ENCODE data around the gene NUB1.

Gene NUB1

DNA sequence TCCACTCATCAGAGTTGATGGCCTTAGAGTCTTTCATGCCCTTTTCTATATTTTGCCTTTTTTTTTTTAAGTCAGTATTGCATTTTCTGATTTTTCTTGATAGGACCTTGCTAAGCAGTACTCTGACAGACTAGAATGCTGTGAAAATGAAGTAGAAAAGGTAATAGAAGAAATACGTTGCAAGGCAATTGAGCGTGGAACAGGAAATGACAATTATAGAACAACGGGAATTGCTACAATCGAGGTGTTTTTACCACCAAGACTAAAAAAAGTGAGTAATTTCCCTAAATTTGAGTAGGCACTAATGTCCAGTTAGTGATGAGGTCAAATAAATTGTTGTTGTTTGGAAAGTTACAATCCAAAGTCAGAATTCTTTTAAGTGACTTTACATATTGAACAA is 7.4 kb downstream of the NUB1 start:
- DNase-seq, result no peak

DNA sequence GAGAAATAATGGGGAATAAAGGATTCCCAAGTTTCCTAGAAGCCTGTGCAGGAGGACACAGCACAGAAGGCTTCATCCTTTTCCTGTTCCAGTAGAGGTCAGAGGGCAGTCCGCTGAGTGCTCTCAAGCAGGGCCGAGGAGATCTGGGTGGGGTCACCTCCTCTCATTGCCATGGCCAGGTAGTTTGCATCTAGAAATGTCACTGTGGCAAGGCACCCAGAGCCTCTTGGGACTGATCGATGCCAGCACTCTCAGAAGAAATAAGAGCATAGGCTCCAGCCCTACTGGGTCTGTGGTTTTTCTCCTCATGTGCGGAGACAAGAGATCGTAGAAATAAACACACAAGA is 7.9 kb downstream of the NUB1 start:
- DNase-seq, result no peak

DNA sequence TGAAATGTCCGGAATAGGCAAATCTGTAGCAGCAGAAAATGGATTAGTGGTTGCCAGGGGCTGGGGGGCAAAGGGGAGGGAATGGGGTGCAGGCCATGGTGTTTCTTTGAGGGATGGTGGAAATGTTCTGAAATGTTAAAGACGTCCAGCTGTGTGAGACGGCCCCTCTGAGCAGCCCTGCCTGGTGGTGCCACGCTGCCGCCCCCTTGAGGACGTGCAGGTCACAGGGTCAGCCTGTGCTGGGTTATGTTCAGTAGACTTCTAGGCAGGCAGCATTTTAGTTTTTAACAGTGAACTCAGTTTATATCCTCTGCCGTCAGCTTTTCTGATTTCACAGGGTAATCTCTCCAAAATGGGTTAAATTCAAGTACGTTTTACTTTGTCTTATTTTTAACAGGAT is 9.4 kb downstream of the NUB1 start:
- DNase-seq, result peak; percentile 4

DNA sequence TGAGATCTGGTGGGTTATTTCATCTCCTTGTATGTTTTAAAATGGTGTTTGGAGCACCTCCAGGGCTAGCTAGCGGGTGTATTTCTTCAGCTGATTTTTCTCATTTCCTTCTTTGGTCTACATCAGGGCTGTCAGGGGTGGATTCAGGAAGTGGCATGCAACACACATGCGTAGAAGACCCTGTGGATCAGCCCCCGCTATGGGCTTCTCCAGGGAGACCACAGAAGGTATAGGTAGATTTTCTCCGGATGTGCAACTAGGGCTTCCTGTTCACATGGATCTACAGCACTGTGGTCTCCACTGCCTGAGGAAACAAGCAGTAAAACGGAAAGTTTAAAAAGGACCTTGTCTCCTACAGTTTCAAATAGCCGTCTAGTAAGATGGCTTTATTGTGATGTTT is 10.4 kb downstream of the NUB1 start:
- peak; percentile 36 for DNase-seq

DNA sequence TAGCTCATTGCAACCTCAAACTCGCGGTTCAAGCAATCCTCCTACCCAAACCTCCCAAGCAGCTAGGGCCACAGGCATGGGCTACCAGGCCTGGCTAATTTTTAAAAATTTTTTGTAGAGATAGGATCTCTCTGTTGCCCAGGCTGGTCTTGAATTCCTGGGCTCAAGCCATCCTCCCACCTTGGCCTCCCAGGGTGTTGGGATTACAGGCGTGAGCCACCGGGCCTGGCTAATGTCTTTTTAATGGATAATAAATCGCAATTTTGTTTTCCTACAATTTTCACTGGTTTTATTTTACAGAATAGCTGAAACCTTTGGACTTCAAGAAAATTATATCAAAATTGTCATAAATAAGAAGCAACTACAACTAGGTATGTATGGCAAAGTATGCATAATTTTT is 10.9 kb downstream of the NUB1 start:
- no peak for DNase-seq

DNA sequence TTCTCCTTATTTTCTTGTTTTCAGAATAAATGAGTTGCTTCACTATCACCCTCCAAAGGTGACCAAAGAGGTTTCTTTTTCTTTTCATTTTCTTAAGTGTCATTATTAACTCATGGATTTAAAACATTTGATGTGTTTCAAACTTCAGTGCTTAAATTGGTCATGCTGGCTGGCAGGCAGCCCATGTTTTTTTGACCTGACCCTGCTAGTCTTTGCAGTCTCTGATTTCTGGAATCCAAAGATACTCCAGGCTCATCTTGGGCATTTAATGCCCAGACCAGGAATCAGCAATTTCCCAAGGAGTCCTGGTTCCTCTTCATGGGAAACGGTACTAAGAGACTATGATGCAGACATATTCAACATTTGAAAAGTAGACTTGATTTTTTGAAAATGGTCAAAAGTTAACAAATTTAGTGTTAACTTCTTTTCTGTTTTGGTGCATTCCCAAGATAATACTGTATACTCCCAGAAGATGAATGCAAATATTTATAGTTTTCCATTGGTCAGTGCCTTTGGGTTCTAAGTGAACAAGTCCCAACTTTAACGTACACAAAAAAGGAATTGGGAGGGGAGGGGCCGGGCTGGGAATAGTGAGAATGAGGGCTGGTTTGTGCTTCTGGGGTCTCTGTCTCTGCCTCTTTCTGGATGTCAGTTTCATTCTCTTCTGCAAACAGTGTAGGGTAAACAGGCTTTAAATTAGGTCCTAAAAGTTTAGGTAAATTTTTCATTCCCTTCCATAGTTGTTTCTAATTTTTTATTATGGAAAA is 19.8 kb downstream of the NUB1 start:
- DNase-seq, result no peak

DNA sequence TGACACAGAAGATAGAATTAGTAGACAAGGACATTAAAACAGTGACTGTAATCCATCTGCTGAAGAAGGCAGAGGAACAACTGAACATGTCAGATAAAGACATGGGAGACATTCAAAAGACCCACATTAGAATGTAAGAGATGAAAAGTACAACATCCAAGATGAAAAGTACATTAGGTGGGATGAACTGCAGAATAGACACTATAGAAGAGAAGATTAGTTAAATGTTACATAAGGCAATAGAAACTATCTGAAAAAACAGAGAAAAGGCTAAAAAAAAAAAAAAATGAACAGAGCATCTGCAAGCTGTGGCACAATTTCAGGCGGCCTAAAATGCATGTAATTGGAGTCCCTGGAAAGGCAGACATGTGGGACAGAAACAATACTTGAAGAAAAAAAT is 21.6 kb downstream of the NUB1 start:
- no peak for DNase-seq

DNA sequence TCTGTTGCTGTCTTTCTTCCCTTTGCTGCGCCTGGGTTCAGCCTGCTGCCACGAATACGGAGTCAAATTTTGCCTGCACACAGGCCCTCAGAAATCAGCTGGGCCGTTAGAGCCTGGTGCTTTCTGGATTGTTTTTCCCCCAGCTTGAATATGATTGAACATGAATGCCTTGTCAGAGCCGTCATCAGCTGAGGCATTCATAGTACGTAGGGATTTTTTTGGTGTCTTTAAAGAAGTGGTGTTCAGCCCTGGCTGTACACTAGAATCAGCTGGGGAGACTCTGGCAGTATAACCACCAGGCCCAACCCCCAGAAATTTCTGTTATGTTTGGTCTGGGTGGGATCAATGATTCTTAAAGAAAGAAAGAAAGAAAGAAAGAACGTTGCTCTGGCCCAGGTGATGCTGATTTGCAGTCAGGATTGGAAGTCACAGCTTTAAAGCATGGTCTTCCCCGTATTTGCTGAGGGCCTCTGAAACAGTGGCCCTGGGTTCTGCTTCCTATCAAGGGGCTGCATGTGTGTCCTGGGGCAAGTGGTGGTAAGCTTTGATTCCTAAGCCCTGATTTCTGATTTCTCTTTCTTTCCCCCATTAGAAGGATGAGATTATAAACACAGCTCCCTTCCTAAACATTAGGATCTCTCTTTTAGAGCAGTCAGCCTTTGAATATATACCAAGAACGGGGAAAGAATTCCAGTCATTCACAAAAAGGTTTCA is 24.7 kb downstream of the NUB1 start:
- no peak for DNase-seq

DNA sequence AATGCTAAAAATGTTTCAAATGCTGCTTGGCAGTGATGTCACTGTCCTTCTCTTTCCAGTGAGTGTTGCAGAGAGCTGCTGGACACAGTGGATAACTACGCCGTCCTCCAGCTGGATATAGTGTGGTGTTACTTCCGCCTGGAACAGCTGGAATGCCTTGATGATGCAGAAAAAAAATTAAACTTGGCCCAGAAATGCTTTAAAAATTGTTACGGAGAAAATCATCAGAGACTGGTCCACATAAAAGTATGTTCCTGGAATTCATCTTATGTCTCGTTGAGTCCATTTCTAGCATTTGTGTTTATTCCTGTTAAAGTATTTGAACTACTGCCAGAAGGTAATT is 25.2 kb downstream of the NUB1 start:
- DNase-seq, result no peak

DNA sequence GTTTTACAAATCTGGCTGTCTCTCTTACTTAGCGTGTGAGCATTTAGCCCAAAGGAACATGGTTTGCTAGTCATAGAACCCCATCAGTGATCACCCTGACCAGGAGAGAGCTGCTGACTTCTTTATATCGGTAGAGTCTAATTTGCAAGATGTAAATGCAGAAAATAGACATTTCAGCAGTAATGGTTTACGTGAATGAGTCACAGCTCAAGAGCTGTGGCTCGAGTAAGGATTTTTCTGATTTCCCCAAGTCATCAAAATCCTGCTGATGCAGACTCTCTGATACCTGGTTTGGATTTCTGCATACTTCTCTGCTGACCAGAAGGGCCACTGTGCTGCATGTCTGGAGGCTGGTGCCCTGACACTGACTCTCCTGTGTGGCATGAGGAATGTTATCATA is 25.7 kb downstream of the NUB1 start:
- no peak for DNase-seq

DNA sequence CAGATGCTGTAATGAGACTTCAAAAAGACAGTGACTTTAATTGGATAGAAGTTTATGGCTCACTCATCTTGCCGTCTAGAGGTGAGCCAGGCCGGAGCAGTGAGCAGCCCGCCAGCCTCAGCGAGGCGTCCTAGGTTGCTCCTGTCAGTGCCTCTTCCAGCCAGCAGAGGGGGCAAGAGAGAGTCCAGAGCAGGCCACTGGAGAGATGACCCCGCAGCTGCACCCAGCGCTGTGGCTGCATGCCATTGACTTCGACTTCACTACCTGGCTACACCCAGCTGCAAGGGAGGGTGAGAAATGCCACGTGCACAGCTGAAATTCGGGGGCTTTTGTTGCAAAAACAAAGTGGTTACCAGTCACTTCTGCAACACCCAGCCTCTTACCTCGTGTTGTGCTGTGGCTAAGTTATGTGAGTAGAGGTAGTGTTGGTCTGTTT is 26.5 kb downstream of the NUB1 start:
- peak; percentile 56 for DNase-seq

DNA sequence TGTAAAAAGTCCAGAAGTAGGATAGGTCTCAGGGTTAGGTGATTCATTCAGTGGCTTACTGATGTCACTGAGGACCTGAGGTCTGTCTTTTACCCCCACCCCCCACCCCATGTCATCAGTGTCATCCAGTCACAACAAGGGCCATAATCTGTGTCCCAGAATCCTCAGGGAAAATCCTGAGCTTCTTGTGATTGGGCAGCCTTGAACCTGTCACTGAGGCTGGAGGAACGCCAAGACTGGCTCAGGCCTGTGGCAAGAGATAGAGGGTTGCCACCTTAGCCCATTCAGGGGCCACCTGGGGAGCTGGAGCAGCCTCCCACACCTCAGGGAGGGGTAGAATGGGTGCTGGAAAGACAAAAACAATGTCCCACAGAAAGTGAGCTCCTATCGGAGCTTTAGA is 29.7 kb downstream of the NUB1 start:
- DNase-seq, result no peak

DNA sequence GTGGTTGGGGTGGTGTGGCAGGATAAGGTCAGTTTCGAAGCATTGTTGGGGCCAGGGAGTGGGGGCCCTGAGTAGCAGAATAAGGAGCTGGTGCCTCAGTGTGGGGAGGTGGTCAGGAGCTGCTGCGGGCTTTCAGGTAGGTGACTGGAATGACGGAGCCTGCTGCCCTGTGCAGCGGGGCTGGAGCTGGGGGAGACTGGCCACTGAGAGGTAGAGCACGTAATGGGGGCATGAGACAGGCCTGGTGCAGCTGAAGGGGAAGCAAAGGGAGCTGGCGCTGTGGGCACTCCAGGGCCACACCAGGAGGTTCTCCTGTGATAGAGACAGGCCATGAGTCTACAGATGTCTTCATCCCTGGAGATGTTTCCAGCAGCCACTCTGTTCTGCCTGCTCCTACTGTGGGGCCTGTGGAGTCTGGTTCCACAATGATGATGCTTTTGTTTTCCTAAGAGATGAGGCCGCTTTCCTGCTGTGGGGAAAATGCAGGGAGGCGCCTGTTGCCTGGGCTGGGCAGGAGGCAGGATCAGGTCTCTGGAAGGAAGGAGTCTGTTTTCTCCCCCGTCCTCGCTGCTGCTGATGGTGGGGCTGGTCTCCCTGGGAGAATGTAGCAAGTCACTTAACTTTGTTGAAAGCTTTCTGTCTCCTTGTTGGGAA is 31.1 kb downstream of the NUB1 start:
- no peak for DNase-seq

DNA sequence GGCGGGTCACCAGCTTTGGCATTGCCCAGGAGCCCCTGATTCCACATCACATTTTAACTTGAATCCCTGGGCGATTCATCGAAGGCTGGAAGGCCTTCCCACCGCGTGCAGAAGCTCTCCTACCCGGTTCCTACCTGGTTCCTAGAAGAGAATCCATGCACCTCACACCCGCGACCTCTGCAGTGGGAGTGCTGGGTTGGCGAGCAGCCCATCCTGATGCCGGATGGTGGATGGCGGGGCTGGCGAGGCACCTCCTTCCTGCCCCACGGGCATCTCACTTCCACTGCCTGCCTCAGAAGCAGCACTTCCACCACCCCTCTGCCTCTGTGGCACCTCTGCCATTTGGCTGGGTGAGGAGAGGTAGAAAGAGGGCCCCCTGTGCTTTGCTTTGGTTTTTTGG is 32.0 kb downstream of the NUB1 start:
- DNase-seq, result no peak

DNA sequence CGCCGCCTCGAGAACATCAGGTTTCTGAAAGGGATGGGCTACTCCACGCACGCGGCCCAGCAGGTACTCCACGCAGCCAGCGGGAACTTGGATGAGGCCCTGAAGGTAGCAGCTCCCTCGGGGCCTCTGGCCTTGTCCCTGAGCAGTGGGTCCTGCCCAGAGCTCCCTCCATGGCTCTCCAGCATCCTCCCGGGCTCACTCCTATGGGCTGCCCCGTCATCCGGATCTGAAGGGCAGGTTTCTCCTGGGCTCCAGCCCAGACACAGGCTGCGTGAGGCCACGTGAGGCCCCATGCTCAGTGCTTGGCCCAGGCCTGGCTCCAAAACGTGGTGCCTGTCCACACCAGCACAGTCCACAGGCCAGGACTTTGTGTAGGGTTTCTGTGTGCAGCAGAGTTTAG is 32.5 kb downstream of the NUB1 start:
- no peak for DNase-seq

DNA sequence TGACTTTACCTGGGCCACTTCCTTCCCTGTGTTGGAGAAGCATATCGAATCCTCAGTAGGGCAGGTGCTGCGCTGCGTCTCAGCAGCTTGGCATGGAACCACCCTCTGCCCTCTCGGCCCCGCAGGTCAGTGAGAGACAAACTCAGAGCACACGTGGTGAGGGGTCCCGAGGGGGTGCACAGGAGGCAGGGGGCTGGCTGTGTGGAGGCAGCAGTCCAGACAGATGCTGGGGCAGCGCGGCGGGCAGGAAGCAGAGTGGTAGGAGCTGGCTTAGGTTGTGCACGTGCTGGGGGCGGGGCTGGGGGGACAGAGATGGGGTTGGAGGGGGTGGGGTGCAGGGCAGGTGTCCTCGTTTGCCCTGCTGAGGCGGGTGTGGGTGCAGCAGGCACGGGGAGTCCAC is 33.1 kb downstream of the NUB1 start:
- DNase-seq, result no peak

DNA sequence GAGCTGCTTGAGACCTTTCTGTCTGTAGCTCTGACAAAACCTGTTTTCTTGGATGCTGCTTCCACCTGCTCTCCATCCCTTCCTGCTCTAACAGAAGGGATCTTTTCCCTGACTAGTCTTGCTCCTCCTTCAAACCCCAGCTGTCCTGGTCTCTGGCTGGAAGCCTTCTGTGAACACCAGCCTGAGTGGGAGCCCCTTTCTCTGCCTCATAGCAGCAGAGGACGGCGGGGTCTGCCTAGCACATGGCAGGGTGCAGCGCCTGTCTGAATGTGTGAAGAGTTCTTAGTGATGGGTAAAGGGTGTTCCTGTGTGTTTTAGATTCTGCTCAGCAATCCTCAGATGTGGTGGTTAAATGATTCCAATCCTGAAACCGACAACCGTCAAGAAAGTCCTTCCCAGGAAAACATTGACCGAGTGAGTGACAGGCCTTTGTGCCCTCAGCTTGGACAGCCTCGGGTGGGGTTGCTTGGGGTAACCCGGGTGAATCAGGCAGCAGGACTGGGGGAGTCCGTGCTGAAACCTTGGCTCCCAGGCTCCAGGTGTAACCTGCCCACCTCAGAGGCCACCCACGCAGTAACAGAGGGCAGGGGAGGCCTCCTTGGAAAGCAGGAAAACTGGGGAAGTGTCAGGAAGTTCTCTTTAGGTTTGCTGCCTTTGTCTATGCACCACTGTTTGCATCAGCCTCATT is 34.1 kb downstream of the NUB1 start:
- no peak for DNase-seq

DNA sequence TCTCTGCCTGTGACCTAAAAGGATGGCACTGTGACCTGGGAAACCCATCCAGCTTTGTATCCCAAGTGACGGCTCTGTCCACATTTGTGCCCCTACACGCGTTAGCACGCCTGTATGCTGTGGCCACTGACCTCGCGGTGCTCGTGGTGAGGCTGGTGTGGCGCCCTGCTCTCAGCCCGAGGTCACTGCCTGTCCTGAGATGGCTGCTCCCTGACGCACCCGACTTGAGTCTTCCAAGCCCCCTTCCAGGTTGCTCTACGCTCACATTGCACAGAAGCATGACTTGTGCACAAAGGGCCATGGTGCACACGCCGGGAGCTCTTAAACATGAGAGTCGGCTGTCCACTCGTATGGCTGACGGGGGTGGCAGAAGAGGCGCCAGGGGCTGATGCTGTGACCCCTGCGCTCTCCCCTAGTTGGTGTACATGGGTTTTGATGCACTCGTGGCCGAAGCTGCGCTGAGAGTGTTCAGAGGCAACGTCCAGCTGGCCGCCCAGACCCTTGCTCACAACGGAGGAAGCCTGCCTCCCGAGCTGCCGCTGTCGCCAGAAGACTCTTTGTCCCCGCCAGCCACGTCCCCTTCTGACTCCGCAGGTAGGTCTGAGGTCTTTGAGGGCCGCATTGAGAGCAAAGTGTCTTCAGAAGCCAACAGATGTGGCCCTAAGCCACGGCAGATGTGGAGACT is 34.7 kb downstream of the NUB1 start:
- no peak for DNase-seq

DNA sequence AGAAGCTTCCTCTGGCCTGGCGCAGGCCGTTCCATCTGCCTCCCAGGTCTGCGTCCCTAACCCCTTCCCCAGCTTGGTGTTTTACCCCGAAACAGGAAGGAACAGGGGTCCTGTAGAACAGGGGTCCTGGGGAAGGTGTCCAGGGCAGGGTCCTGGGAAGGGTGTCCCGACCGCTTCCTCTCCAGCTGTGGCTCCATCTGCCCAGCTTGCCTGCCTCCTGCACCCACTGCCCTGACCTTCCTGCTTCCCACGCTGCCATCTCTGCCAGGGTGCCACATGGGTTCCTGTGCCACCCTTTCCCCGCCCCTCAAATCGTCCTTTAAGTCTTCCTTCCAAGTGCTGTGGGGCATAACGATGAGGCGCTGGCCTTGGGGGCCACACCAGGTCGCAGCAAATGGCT is 35.8 kb downstream of the NUB1 start:
- DNase-seq, result no peak

DNA sequence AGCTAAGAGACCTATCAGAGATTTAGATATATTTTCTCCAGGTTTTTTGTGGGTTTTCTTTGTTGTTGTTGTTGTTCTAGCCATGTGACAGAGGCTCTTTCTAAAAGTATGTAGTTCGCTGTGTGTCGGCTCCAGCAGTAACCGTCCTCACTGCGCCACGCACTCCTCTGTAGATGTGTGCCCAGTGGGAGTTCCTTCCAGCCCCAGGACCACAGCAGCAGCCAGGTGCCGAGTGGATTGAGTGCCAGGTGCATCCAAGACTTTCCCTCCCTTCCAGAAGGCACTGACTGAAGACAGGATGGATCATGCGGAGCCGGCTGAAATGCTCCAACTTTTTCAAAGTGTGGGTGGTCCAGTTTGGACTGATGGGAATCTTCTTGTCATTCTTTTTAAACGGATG is 36.4 kb downstream of the NUB1 start:
- DNase-seq, result no peak

DNA sequence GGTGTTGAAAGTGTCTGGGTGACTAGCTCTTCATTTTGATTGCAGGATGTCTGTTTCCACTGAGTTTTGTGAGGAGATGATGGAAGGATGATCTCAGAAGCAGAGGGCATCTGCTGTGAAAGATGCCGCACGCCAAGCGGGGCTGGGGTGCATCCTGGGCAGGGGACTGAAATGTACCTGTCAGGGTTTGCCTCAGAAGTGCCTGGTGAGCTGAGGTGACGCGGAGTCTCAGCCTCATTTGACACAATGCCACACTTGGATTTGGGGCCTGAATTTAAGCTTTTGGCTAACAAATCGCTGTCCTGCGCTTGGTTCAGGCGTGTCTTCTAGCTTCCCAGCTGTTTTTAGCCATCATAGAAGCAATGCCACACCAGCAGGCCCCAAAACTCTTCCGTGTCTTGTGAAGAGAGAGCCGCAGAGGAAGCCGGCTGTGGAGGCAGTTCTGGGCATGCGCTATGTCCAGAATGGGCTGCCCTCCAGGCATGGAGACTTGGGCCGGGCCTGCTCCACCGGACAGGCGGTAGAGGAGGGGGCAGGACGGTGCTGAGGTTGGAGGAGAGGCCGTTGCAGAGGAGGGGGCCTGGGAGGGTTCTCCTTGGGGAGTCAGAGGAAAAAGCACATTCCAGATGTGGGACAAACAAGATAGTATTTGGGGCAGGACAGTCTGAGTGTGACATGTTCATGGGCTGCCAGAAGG is 37.0 kb downstream of the NUB1 start:
- DNase-seq, result no peak

DNA sequence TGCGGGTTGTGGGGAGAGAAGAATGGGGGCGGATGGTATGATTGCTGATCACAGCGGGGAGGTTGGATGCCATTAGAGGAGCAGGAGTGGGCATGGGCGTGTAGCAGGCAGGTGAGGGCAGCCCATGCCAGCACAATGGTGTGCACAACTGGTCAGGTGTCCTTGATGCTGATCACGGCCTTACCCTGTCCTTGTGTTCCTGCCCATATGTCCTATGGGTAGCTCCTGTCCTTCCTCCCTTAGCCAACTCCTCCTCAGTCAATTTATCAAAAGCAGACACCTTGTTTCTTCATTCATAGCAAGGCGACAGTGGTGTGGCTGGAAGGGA is 37.5 kb downstream of the NUB1 start:
- DNase-seq, result no peak
